ENCODE measurements around the gene FBXO24. TPM values are rescaled to one million over a fixed set of nuclear protein-coding genes. Genes with fewer than 3 reads are reported as not detected.
A peak's percentile ranks its signal among the peaks of the same experiment; 100 is the strongest.

FBXO24 gene
- total and polyA plus RNA-seq, 2 of the 8 experiments (the other 6 are each of a cell fraction or from before 2014, with no cell fraction given), result 0.35 to 0.57 TPM

DNA sequence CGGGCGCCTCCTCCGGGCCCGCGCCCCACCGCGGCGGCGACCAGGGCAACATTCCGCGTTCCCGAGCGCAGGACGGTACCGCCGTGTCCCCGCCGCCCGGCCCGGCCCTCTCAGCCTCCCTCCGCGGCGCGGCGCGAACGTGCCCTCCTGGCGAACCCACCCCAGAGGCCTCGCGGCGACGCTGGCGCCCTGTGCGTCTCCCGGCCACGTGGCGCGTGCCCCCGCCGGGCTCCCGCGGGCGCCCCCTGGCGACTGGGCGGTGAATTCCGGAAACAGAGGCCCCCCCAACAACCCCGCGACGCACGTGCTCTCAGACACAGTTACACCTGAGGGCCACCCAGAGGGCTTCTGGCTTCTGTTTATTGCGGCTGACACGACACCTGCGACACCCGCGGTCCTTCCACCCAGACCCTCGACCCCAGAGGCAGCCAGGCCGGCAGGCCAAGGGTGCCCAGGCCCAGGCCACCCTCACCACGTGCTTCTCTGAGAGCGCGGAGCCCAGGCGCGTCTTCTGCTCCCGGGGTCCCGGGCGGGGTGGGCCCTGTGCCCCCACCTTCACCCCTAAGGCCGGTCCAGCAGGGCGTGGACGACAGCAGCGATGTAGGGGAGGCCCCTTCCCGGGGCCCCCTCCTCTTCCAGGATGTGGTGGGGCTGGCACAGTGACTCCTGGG, 12.3 kb upstream of the FBXO24 start, which contains the start of gene SAP25 (continued):
- TF ChIP-seq, protein P1, sequence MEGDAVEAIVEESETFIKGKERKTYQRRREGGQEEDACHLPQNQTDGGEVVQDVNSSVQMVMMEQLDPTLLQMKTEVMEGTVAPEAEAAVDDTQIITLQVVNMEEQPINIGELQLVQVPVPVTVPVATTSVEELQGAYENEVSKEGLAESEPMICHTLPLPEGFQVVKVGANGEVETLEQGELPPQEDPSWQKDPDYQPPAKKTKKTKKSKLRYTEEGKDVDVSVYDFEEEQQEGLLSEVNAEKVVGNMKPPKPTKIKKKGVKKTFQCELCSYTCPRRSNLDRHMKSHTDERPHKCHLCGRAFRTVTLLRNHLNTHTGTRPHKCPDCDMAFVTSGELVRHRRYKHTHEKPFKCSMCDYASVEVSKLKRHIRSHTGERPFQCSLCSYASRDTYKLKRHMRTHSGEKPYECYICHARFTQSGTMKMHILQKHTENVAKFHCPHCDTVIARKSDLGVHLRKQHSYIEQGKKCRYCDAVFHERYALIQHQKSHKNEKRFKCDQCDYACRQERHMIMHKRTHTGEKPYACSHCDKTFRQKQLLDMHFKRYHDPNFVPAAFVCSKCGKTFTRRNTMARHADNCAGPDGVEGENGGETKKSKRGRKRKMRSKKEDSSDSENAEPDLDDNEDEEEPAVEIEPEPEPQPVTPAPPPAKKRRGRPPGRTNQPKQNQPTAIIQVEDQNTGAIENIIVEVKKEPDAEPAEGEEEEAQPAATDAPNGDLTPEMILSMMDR (IDR thresholded peaks at IDR 0.05; ENCODE audit: control extremely low read depth in 1 of 3, insufficient read depth in 1 of 3, low read depth in 1 of 3, low read length in 3 of 3), result peak in 2 of 3 experiments; percentile 63 to 70; a peak in 3 of 4 replicates
- TF ChIP-seq TAF1 (IDR thresholded peaks at IDR 0.05; ENCODE audit: low read depth, low read length) (no peak), GABPA (IDR thresholded peaks at IDR 0.05; ENCODE audit: borderline replicate concordance, insufficient read depth, low read length) (peak; percentile 47; the same call in 1 of the 2 replicates), SUZ12 (IDR thresholded peaks at IDR 0.05; ENCODE audit: low read length) (no peak), CHD1 (IDR thresholded peaks at IDR 0.05; ENCODE audit: low read depth, low read length) (no peak), POLR2A (IDR thresholded peaks at IDR 0.05; ENCODE audit: control extremely low read depth in 1 of 2, low read depth in 2 of 2, low read length in 2 of 2) (peak in 1 of 2 experiments; percentile 22; a peak in 1 of 3 replicates), SRF (IDR thresholded peaks at IDR 0.05; ENCODE audit: low read depth, low read length) (no peak), TCF12 (IDR thresholded peaks at IDR 0.05; ENCODE audit: low read depth, low read length) (no peak)
- TF ChIP-seq, protein P2, sequence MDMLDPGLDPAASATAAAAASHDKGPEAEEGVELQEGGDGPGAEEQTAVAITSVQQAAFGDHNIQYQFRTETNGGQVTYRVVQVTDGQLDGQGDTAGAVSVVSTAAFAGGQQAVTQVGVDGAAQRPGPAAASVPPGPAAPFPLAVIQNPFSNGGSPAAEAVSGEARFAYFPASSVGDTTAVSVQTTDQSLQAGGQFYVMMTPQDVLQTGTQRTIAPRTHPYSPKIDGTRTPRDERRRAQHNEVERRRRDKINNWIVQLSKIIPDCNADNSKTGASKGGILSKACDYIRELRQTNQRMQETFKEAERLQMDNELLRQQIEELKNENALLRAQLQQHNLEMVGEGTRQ (IDR thresholded peaks at IDR 0.05; ENCODE audit: low read length), result peak; percentile 34; the same call in 1 of the 2 replicates

All from H1 (cell line).